Measurements from ENCODE around the gene DNAJB12. TPM values are rescaled to one million over a fixed set of nuclear protein-coding genes. Genes with fewer than 3 reads are reported as not detected.

The DNAJB12 gene
- total RNA-seq, 1 experiment from 2014 or later: 27.6 TPM

- H4K5ac ChIP-seq (ENCODE audit: insufficient read length, low read depth, low read length): no peak overlapping the region
- H2BK5ac ChIP-seq (ENCODE audit: insufficient read length, low read length): no peak overlapping the region
- no peak overlapping the region for H3K4me2 ChIP-seq (ENCODE audit: insufficient read depth, insufficient read length, low read length)
- Mint-ChIP-seq H3K4me1 (peaks cover 11 to 13% of the 10 kb centered on the region in 2 experiments), H3K4me3 (no peak overlapping the region), H3K27me3 (ENCODE audit: low read depth) (no peaks in the 10 kb centered on the region), H3K27ac (no peak overlapping the region), H3K36me3 (ENCODE audit: insufficient read depth in 1 of 3, low read depth in 3 of 3) (0 out of 7 replicates have a peak, but pooled peaks cover 0 to 1% (median 0%) of the 10 kb centered on the region in 3 experiments), H3K9me3 (no peaks in the 10 kb centered on the region)
- no CpG with 5 or more reads among the region's 5 CpGs for WGBS (ENCODE audit: extremely low coverage, insufficient read length, low lambda C conversion rate)
- H3K27me3 ChIP-seq (ENCODE audit: insufficient read depth, low read length): no peaks in the 10 kb centered on the region
- H2BK12ac ChIP-seq (ENCODE audit: insufficient read length, low read depth, low read length): no peak overlapping the region
- no peak overlapping the region for H4K91ac ChIP-seq (ENCODE audit: insufficient read length, low read depth, low read length)
- no peak for TF ChIP-seq CTCF (conservative IDR thresholded peaks at IDR 0.05)
- no peaks in the 10 kb centered on the region for H3K79me2 ChIP-seq (ENCODE audit: insufficient read depth, low read length)
- H3K14ac ChIP-seq (ENCODE audit: insufficient read depth, low read length): no peak overlapping the region
- H2AFZ ChIP-seq (ENCODE audit: low read length): no peak overlapping the region
- no peak overlapping the region for H2AK5ac ChIP-seq (ENCODE audit: insufficient read length, low read length)
- H3K23me2 ChIP-seq (ENCODE audit: insufficient read length, low read depth, low read length, poor library complexity, severe bottlenecking): no peaks in the 10 kb centered on the region
- no peak overlapping the region for H3K18ac ChIP-seq (ENCODE audit: insufficient read length, low read depth, low read length)
- H4K8ac ChIP-seq (replicated peaks; ENCODE audit: insufficient read length, low read depth, low read length): no peak overlapping the region
- H2BK20ac ChIP-seq (ENCODE audit: low read depth, low read length, poor library complexity, severe bottlenecking): no peak overlapping the region
- H3K4ac ChIP-seq (ENCODE audit: low read depth, low read length): no peak overlapping the region
- no peak overlapping the region for H2BK15ac ChIP-seq (ENCODE audit: low read depth, low read length)
- no peak overlapping the region for H3K23ac ChIP-seq (ENCODE audit: insufficient read length, low read depth, low read length)
- 0 out of 2 replicates have a peak, but pooled peaks cover 3% of the 10 kb centered on the region for H3K4me1 ChIP-seq (ENCODE audit: insufficient read depth, low read length)
- no peak overlapping the region for H3K56ac ChIP-seq (ENCODE audit: insufficient read length, low read depth, low read length)
- H4K20me1 ChIP-seq (ENCODE audit: control insufficient read depth, insufficient read depth, insufficient read length): no peaks in the 10 kb centered on the region
- H2BK120ac ChIP-seq (ENCODE audit: low read depth, low read length, poor library complexity, severe bottlenecking): no peak overlapping the region
- H3T11ph ChIP-seq (ENCODE audit: low read length): no peak overlapping the region
- no peaks in the 10 kb centered on the region for H3K79me1 ChIP-seq (ENCODE audit: insufficient read depth, low read depth, low read length, poor library complexity, severe bottlenecking)
- H3K9me3 ChIP-seq (ENCODE audit: control insufficient read depth, low read depth, low read length): no peaks in the 10 kb centered on the region
- no peak overlapping the region for H3K27ac ChIP-seq (ENCODE audit: insufficient read length, low read depth, low read length)
- DNase-seq: no peak
- no peak overlapping the region for H3K9ac ChIP-seq (ENCODE audit: extremely low read depth, insufficient read length, low read length)
Measured at GRCh38 chr10:72389716-72390115, 35.0 kb upstream of the DNAJB12 start.
